ENCODE measurements around the gene FAM199X.

FAM199X gene

GRCh38 chrX:104165894-104166734 lies at the start of gene FAM199X:
Gene FAM199X (plus strand): TSS chrX:104166453. CDS start chrX:104166786, 333 bp downstream.
- peak; percentile 19 to 66 for DNase-seq

- DNase-seq, result no peak
Measured at GRCh38 chrX:104117759-104118158, 48.5 kb upstream of the FAM199X start.

GRCh38 chrX:104118765-104119164 lies 47.5 kb upstream of the FAM199X start:
- no peak for DNase-seq

GRCh38 chrX:104122829-104123228 lies 43.4 kb upstream of the FAM199X start:
- no peak for DNase-seq

GRCh38 chrX:104126856-104127255 lies 39.4 kb upstream of the FAM199X start:
- DNase-seq, result no peak

GRCh38 chrX:104130808-104131207 lies 35.4 kb upstream of the FAM199X start:
- DNase-seq, result no peak

- no peak for DNase-seq
Measured at GRCh38 chrX:104134583-104135261, 31.5 kb upstream of the FAM199X start.

GRCh38 chrX:104135677-104136076 lies 30.6 kb upstream of the FAM199X start:
- DNase-seq, result no peak

GRCh38 chrX:104136241-104137019 lies 29.8 kb upstream of the FAM199X start:
- peak in 1 of 2 experiments; percentile 55 for DNase-seq

GRCh38 chrX:104137496-104137895 lies 28.8 kb upstream of the FAM199X start:
- DNase-seq, result no peak

- no peak for DNase-seq
Measured at GRCh38 chrX:104141087-104141760, 25.0 kb upstream of the FAM199X start.

- no peak for DNase-seq
Measured at GRCh38 chrX:104151037-104151436, 15.2 kb upstream of the FAM199X start.

- DNase-seq, result peak; percentile 27 to 83
Measured at GRCh38 chrX:104156630-104157529, 9.4 kb upstream of the FAM199X start, which contains the start of gene SLC25A53. Gene SLC25A53 (minus strand): TSS chrX:104157009. CDS start chrX:104105257, 51,752 bp downstream.

GRCh38 chrX:104166735-104167436 lies 633 bp downstream of the FAM199X start:
- DNase-seq, result no peak

GRCh38 chrX:104168127-104168526 lies 1.9 kb downstream of the FAM199X start:
- no peak for DNase-seq

- DNase-seq, result no peak
Measured at GRCh38 chrX:104172121-104172520, 5.9 kb downstream of the FAM199X start.

GRCh38 chrX:104172788-104173187 lies 6.5 kb downstream of the FAM199X start:
- DNase-seq, result no peak

- DNase-seq, result no peak
Measured at GRCh38 chrX:104173841-104174240, 7.6 kb downstream of the FAM199X start.

- DNase-seq, result no peak
Measured at GRCh38 chrX:104183685-104184084, 17.4 kb downstream of the FAM199X start.

- DNase-seq, result no peak
Measured at GRCh38 chrX:104187931-104188330, 21.7 kb downstream of the FAM199X start.

- no peak for DNase-seq
Measured at GRCh38 chrX:104189837-104190236, 23.6 kb downstream of the FAM199X start.

Data from SW 1271 (cell line).